ENCODE data around the gene MYCL. TPM values are rescaled to one million over a fixed set of nuclear protein-coding genes. Genes with fewer than 3 reads are reported as not detected.

Gene MYCL
- total and polyA plus RNA-seq, 2 experiments from 2014 or later, result 6.3 to 7.8 TPM

- no peak overlapping the region for H3K4me3 ChIP-seq
- peaks cover 21% of the 10 kb centered on the region for H4K20me1 ChIP-seq (ENCODE audit: insufficient read depth, poor library complexity, severe bottlenecking)
- 95% methylated on average over 1 of the region's 1 CpG for WGBS (ENCODE audit: low lambda C conversion rate, missing lambda C conversion rate)
- TF ChIP-seq CTCF (IDR thresholded peaks at IDR 0.05; ENCODE audit: poor library complexity), result no peak
- TF ChIP-seq EZH2phosphoT487 (IDR thresholded peaks at IDR 0.05; ENCODE audit: low read depth, severe bottlenecking, unreplicated experiment), result no peak
- TF ChIP-seq EZH2 (IDR thresholded peaks at IDR 0.05; ENCODE audit: borderline replicate concordance), result no peak
- H3K36me3 ChIP-seq (replicated peaks; ENCODE audit: insufficient read depth, low read depth), result no peaks in the 10 kb centered on the region
- H3K79me2 ChIP-seq, result peaks cover 84% of the 10 kb centered on the region
- no peaks in the 10 kb centered on the region for H3K4me1 ChIP-seq (ENCODE audit: insufficient read depth)
- H3K9me3 ChIP-seq (ENCODE audit: low read depth), result no peaks in the 10 kb centered on the region
- H3K27me3 ChIP-seq, result no peaks in the 10 kb centered on the region
- H3K27ac ChIP-seq, result no peak overlapping the region
- DNase-seq (ENCODE audit: low spot score), result no peak
- no peaks in the 10 kb centered on the region for H3K9me2 ChIP-seq (replicated peaks; ENCODE audit: insufficient read depth)
- H3K4me2 ChIP-seq, result no peak overlapping the region
- no peak overlapping the region for H2AFZ ChIP-seq
Observed at GRCh38 chr1:39865762-39866161, 36.0 kb downstream of the MYCL start.

GRCh38 chr1:39863177-39863576 lies 38.5 kb downstream of the MYCL start:
- Histone ChIP-seq H2AFZ (no peak overlapping the region), H3K27me3 (no peaks in the 10 kb centered on the region), H3K9me3 (ENCODE audit: low read depth) (no peaks in the 10 kb centered on the region), H3K9me2 (replicated peaks; ENCODE audit: insufficient read depth) (no peaks in the 10 kb centered on the region), H3K4me3 (no peak overlapping the region), H3K4me1 (ENCODE audit: insufficient read depth) (no peaks in the 10 kb centered on the region), H3K4me2 (no peak overlapping the region), H4K20me1 (ENCODE audit: insufficient read depth, poor library complexity, severe bottlenecking) (peaks cover 26% of the 10 kb centered on the region), H3K27ac (no peak overlapping the region), H3K36me3 (replicated peaks; ENCODE audit: insufficient read depth, low read depth) (no peaks in the 10 kb centered on the region), H3K79me2 (peaks cover 91% of the 10 kb centered on the region)
- no peak for DNase-seq (ENCODE audit: low spot score)
- no peak for TF ChIP-seq EZH2phosphoT487 (IDR thresholded peaks at IDR 0.05; ENCODE audit: low read depth, severe bottlenecking, unreplicated experiment)
- TF ChIP-seq EZH2 (IDR thresholded peaks at IDR 0.05; ENCODE audit: borderline replicate concordance), result no peak
- no peak for TF ChIP-seq CTCF (IDR thresholded peaks at IDR 0.05; ENCODE audit: poor library complexity)
- 76% methylated on average over 5 of the region's 5 CpGs for WGBS (ENCODE audit: low lambda C conversion rate, missing lambda C conversion rate)

GRCh38 chr1:39861003-39861402 lies 40.7 kb downstream of the MYCL start:
- no peak overlapping the region for H2AFZ ChIP-seq
- no peaks in the 10 kb centered on the region for H3K36me3 ChIP-seq (replicated peaks; ENCODE audit: insufficient read depth, low read depth)
- H4K20me1 ChIP-seq (ENCODE audit: insufficient read depth, poor library complexity, severe bottlenecking), result peaks cover 19% of the 10 kb centered on the region
- H3K9me2 ChIP-seq (replicated peaks; ENCODE audit: insufficient read depth), result no peaks in the 10 kb centered on the region
- H3K4me1 ChIP-seq (ENCODE audit: insufficient read depth), result no peaks in the 10 kb centered on the region
- no peak for DNase-seq (ENCODE audit: low spot score)
- 98% methylated on average over 7 of the region's 7 CpGs for WGBS (ENCODE audit: low lambda C conversion rate, missing lambda C conversion rate)
- no peak overlapping the region for H3K4me2 ChIP-seq
- no peak for TF ChIP-seq EZH2 (IDR thresholded peaks at IDR 0.05; ENCODE audit: borderline replicate concordance)
- no peaks in the 10 kb centered on the region for H3K27me3 ChIP-seq
- peaks cover 93% of the 10 kb centered on the region for H3K79me2 ChIP-seq
- H3K4me3 ChIP-seq, result no peak overlapping the region
- no peak overlapping the region for H3K27ac ChIP-seq
- no peaks in the 10 kb centered on the region for H3K9me3 ChIP-seq (ENCODE audit: low read depth)

- Histone ChIP-seq H4K20me1 (ENCODE audit: insufficient read depth, poor library complexity, severe bottlenecking) (peaks cover 18% of the 10 kb centered on the region), H3K4me3 (no peak overlapping the region), H3K36me3 (replicated peaks; ENCODE audit: insufficient read depth, low read depth) (no peaks in the 10 kb centered on the region), H3K79me2 (peaks cover 93% of the 10 kb centered on the region), H3K4me2 (no peak overlapping the region), H3K4me1 (ENCODE audit: insufficient read depth) (no peaks in the 10 kb centered on the region), H3K27ac (peak overlapping the region; percentile 2), H3K9me2 (replicated peaks; ENCODE audit: insufficient read depth) (no peaks in the 10 kb centered on the region), H2AFZ (no peak overlapping the region), H3K9me3 (ENCODE audit: low read depth) (no peaks in the 10 kb centered on the region), H3K27me3 (no peaks in the 10 kb centered on the region)
- no peak for DNase-seq (ENCODE audit: low spot score)
- 76% methylated on average over 7 of the region's 7 CpGs for WGBS (ENCODE audit: low lambda C conversion rate, missing lambda C conversion rate)
- no peak for TF ChIP-seq EZH2phosphoT487 (IDR thresholded peaks at IDR 0.05; ENCODE audit: low read depth, severe bottlenecking, unreplicated experiment)
Observed at GRCh38 chr1:39859859-39860812, 41.6 kb downstream of the MYCL start.
